Activated T-helper 1 cell treated with anti-CD3 and anti-CD28 coated beads, Interleukin-2, amount 50 U/mL, for 16 hours (primary cell): ENCODE data around the gene ANKRD45.
"Not testable (repeated sequence)": the region's sequence is repeated elsewhere in the genome, so short reads cannot be mapped to it uniquely, and the experiment has no call there.

Experiments
- DNase-seq, 2 donors: peaks; one replicate each; pipeline ENCODE4 v3.0.0-alpha.2; 2020; ENCODE audit warnings: low read depth in 1 of 2, low spot score in 1 of 2

Gene ANKRD45

GRCh38 chr1:173669491-173669941 lies at the start of gene ANKRD45:
TSS of gene ANKRD45 (minus strand) at chr1:173669851. CDS start at chr1:173659418, 10,433 bp downstream.
- no peak for DNase-seq

GRCh38 chr1:173717238-173717637 lies 47.6 kb upstream of the ANKRD45 start:
- no peak for DNase-seq

GRCh38 chr1:173715538-173715844 lies 45.8 kb upstream of the ANKRD45 start:
- no peak for DNase-seq

GRCh38 chr1:173714759-173715537 lies 45.3 kb upstream of the ANKRD45 start, which contains the start of gene KLHL20:
TSS of gene KLHL20 (plus strand) at chr1:173714981. CDS start at chr1:173716044, 1,063 bp downstream.
- peak; percentile 67 to 80 for DNase-seq

- no peak for DNase-seq
These were observed 44.7 kb upstream of the ANKRD45 start for GRCh38 chr1:173714441-173714758.

GRCh38 chr1:173708787-173709186 lies 39.1 kb upstream of the ANKRD45 start:
- DNase-seq: no peak

GRCh38 chr1:173705117-173705516 lies 35.5 kb upstream of the ANKRD45 start:
- DNase-seq: no peak

GRCh38 chr1:173702736-173703135 lies 33.1 kb upstream of the ANKRD45 start:
- DNase-seq: no peak

- not testable (repeated sequence) for DNase-seq
These were observed 31.6 kb upstream of the ANKRD45 start for GRCh38 chr1:173701299-173701698.

GRCh38 chr1:173693238-173693637 lies 23.6 kb upstream of the ANKRD45 start:
- no peak for DNase-seq

- DNase-seq: no peak
These were observed 18.6 kb upstream of the ANKRD45 start for GRCh38 chr1:173688300-173688699.

GRCh38 chr1:173685121-173685520 lies 15.5 kb upstream of the ANKRD45 start:
- DNase-seq: not testable (repeated sequence)

GRCh38 chr1:173683838-173684237 lies 14.2 kb upstream of the ANKRD45 start:
- DNase-seq: not testable (repeated sequence)

GRCh38 chr1:173682184-173682583 lies 12.5 kb upstream of the ANKRD45 start:
- DNase-seq: no peak

- not testable (repeated sequence) for DNase-seq
These were observed 10.5 kb upstream of the ANKRD45 start for GRCh38 chr1:173680152-173680551.

- not testable (repeated sequence) for DNase-seq
These were observed 4.8 kb upstream of the ANKRD45 start for GRCh38 chr1:173674496-173674895.

- DNase-seq: no peak
These were observed 3.0 kb downstream of the ANKRD45 start for GRCh38 chr1:173666646-173667045.

- DNase-seq: no peak
These were observed 6.5 kb downstream of the ANKRD45 start for GRCh38 chr1:173663159-173663558.

- no peak for DNase-seq
These were observed 7.9 kb downstream of the ANKRD45 start for GRCh38 chr1:173661763-173662162.

- no peak for DNase-seq
These were observed 8.4 kb downstream of the ANKRD45 start for GRCh38 chr1:173661271-173661670.

GRCh38 chr1:173660306-173660705 lies 9.3 kb downstream of the ANKRD45 start:
- DNase-seq: no peak

GRCh38 chr1:173648880-173649605 lies 20.6 kb downstream of the ANKRD45 start:
- DNase-seq: no peak
